ENCODE measurements around the gene SCGB1D2.

- TF ChIP-seq POLR2A (IDR thresholded peaks at IDR 0.05) (no peak), CTCF (IDR thresholded peaks at IDR 0.05) (no peak)
Measured at GRCh38 chr11:62256281-62256680, 14.2 kb downstream of the SCGB1D2 start.

All from suprapubic skin (tissue), 3 donors.